ENCODE results near the gene GNPAT.
A peak's percentile ranks its signal among the peaks of the same experiment; 100 is the strongest.
"Not testable (repeated sequence)": the region's sequence is repeated elsewhere in the genome, so short reads cannot be mapped to it uniquely, and the experiment has no call there.

GNPAT gene

GRCh38 chr1:231201979-231202633 is 38.9 kb upstream of the GNPAT start:
- no peaks in the 10 kb centered on the region for H3K27me3 ChIP-seq (replicated peaks; ENCODE audit: control insufficient read depth, insufficient read depth, low read length)
- H3K9ac ChIP-seq (ENCODE audit: low read length) = no peak overlapping the region
- DNase-seq (ENCODE audit: low read depth) = no peak
- H3K9me3 ChIP-seq (ENCODE audit: control insufficient read depth, low read length) = no peaks in the 10 kb centered on the region
- H3K4me1 ChIP-seq (ENCODE audit: control insufficient read depth, insufficient read depth, low read length) = peaks cover 21% of the 10 kb centered on the region
- H3K4me3 ChIP-seq (ENCODE audit: low read length) = no peak overlapping the region
- H3K36me3 ChIP-seq (ENCODE audit: control insufficient read depth, insufficient read depth, low read length, severe bottlenecking) = no peaks in the 10 kb centered on the region

GRCh38 chr1:231203259-231204057 is 37.6 kb upstream of the GNPAT start:
- H3K4me3 ChIP-seq (ENCODE audit: low read length) = no peak overlapping the region
- H3K27me3 ChIP-seq (replicated peaks; ENCODE audit: control insufficient read depth, insufficient read depth, low read length) = no peaks in the 10 kb centered on the region

GRCh38 chr1:231206856-231207255 is 34.2 kb upstream of the GNPAT start:
- Histone ChIP-seq H3K9me3 (ENCODE audit: control insufficient read depth, low read length) (no peaks in the 10 kb centered on the region), H3K36me3 (ENCODE audit: control insufficient read depth, insufficient read depth, low read length, severe bottlenecking) (no peaks in the 10 kb centered on the region), H3K4me1 (ENCODE audit: control insufficient read depth, insufficient read depth, low read length) (peaks cover 13% of the 10 kb centered on the region), H3K9ac (ENCODE audit: low read length) (no peak overlapping the region), H3K27me3 (replicated peaks; ENCODE audit: control insufficient read depth, insufficient read depth, low read length) (no peaks in the 10 kb centered on the region), H3K4me3 (ENCODE audit: low read length) (no peak overlapping the region)
- peak; percentile 40 for DNase-seq (ENCODE audit: low read depth)

More at GRCh38 chr1:231203259-231204057, 37.6 kb upstream of the GNPAT start:
- no peaks in the 10 kb centered on the region for H3K36me3 ChIP-seq (ENCODE audit: control insufficient read depth, insufficient read depth, low read length, severe bottlenecking)
- no peak for DNase-seq (ENCODE audit: low read depth)
- no peak overlapping the region for H3K9ac ChIP-seq (ENCODE audit: low read length)
- H3K4me1 ChIP-seq (ENCODE audit: control insufficient read depth, insufficient read depth, low read length) = peaks cover 21% of the 10 kb centered on the region
- H3K9me3 ChIP-seq (ENCODE audit: control insufficient read depth, low read length) = no peaks in the 10 kb centered on the region

- Histone ChIP-seq H3K4me3 (ENCODE audit: low read length) (no peak overlapping the region), H3K9ac (ENCODE audit: low read length) (no peak overlapping the region), H3K9me3 (ENCODE audit: control insufficient read depth, low read length) (no peaks in the 10 kb centered on the region), H3K4me1 (ENCODE audit: control insufficient read depth, insufficient read depth, low read length) (peaks cover 11% of the 10 kb centered on the region), H3K36me3 (ENCODE audit: control insufficient read depth, insufficient read depth, low read length, severe bottlenecking) (no peaks in the 10 kb centered on the region), H3K27me3 (replicated peaks; ENCODE audit: control insufficient read depth, insufficient read depth, low read length) (no peaks in the 10 kb centered on the region)
- DNase-seq (ENCODE audit: low read depth) = no peak
Observed at GRCh38 chr1:231207437-231207836, 33.6 kb upstream of the GNPAT start.

GRCh38 chr1:231208980-231209379 is 32.0 kb upstream of the GNPAT start:
- Histone ChIP-seq H3K4me3 (ENCODE audit: low read length) (no peak overlapping the region), H3K9ac (ENCODE audit: low read length) (no peak overlapping the region), H3K9me3 (ENCODE audit: control insufficient read depth, low read length) (no peaks in the 10 kb centered on the region), H3K27me3 (replicated peaks; ENCODE audit: control insufficient read depth, insufficient read depth, low read length) (peaks cover 11% of the 10 kb centered on the region), H3K4me1 (ENCODE audit: control insufficient read depth, insufficient read depth, low read length) (peaks cover 2% of the 10 kb centered on the region), H3K36me3 (ENCODE audit: control insufficient read depth, insufficient read depth, low read length, severe bottlenecking) (no peaks in the 10 kb centered on the region)
- no peak for DNase-seq (ENCODE audit: low read depth)

- peaks cover 14% of the 10 kb centered on the region for H3K27me3 ChIP-seq (replicated peaks; ENCODE audit: control insufficient read depth, insufficient read depth, low read length)
- H3K9ac ChIP-seq (ENCODE audit: low read length) = no peak overlapping the region
- no peaks in the 10 kb centered on the region for H3K36me3 ChIP-seq (ENCODE audit: control insufficient read depth, insufficient read depth, low read length, severe bottlenecking)
- H3K4me1 ChIP-seq (ENCODE audit: control insufficient read depth, insufficient read depth, low read length) = peaks cover 2% of the 10 kb centered on the region
- no peak overlapping the region for H3K4me3 ChIP-seq (ENCODE audit: low read length)
- no peaks in the 10 kb centered on the region for H3K9me3 ChIP-seq (ENCODE audit: control insufficient read depth, low read length)
- no peak for DNase-seq (ENCODE audit: low read depth)
Observed at GRCh38 chr1:231209531-231209930, 31.5 kb upstream of the GNPAT start.

GRCh38 chr1:231210126-231210525 is 30.9 kb upstream of the GNPAT start:
- no peak overlapping the region for H3K9ac ChIP-seq (ENCODE audit: low read length)
- no peak overlapping the region for H3K4me3 ChIP-seq (ENCODE audit: low read length)
- no peaks in the 10 kb centered on the region for H3K36me3 ChIP-seq (ENCODE audit: control insufficient read depth, insufficient read depth, low read length, severe bottlenecking)
- H3K4me1 ChIP-seq (ENCODE audit: control insufficient read depth, insufficient read depth, low read length) = peaks cover 2% of the 10 kb centered on the region
- no peaks in the 10 kb centered on the region for H3K9me3 ChIP-seq (ENCODE audit: control insufficient read depth, low read length)
- no peak for DNase-seq (ENCODE audit: low read depth)
- H3K27me3 ChIP-seq (replicated peaks; ENCODE audit: control insufficient read depth, insufficient read depth, low read length) = peaks cover 18% of the 10 kb centered on the region

GRCh38 chr1:231211005-231211857 is 29.8 kb upstream of the GNPAT start:
- no peaks in the 10 kb centered on the region for H3K9me3 ChIP-seq (ENCODE audit: control insufficient read depth, low read length)
- peak overlapping the region; percentile 80 for H3K4me3 ChIP-seq (ENCODE audit: low read length)
- DNase-seq (ENCODE audit: low read depth) = peak; percentile 88
- H3K36me3 ChIP-seq (ENCODE audit: control insufficient read depth, insufficient read depth, low read length, severe bottlenecking) = no peaks in the 10 kb centered on the region
- H3K9ac ChIP-seq (ENCODE audit: low read length) = peak overlapping the region; percentile 56
- H3K4me1 ChIP-seq (ENCODE audit: control insufficient read depth, insufficient read depth, low read length) = peaks cover 2% of the 10 kb centered on the region
- H3K27me3 ChIP-seq (replicated peaks; ENCODE audit: control insufficient read depth, insufficient read depth, low read length) = peaks cover 29% of the 10 kb centered on the region

- H3K4me1 ChIP-seq (ENCODE audit: control insufficient read depth, insufficient read depth, low read length); DNase-seq (ENCODE audit: low read depth); H3K9ac ChIP-seq (ENCODE audit: low read length); H3K9me3 ChIP-seq (ENCODE audit: control insufficient read depth, low read length); H3K36me3 ChIP-seq (ENCODE audit: control insufficient read depth, insufficient read depth, low read length, severe bottlenecking); H3K4me3 ChIP-seq (ENCODE audit: low read length): not testable (repeated sequence)
- H3K27me3 ChIP-seq (replicated peaks; ENCODE audit: control insufficient read depth, insufficient read depth, low read length) = peaks cover 30% of the 10 kb centered on the region
Observed at GRCh38 chr1:231212301-231212700, 28.7 kb upstream of the GNPAT start.

GRCh38 chr1:231213831-231214573 is 27.0 kb upstream of the GNPAT start:
- peaks cover 2% of the 10 kb centered on the region for H3K4me1 ChIP-seq (ENCODE audit: control insufficient read depth, insufficient read depth, low read length)
- no peak overlapping the region for H3K9ac ChIP-seq (ENCODE audit: low read length)
- H3K36me3 ChIP-seq (ENCODE audit: control insufficient read depth, insufficient read depth, low read length, severe bottlenecking) = no peaks in the 10 kb centered on the region
- no peak overlapping the region for H3K4me3 ChIP-seq (ENCODE audit: low read length)
- DNase-seq (ENCODE audit: low read depth) = no peak
- no peaks in the 10 kb centered on the region for H3K9me3 ChIP-seq (ENCODE audit: control insufficient read depth, low read length)
- H3K27me3 ChIP-seq (replicated peaks; ENCODE audit: control insufficient read depth, insufficient read depth, low read length) = peaks cover 46% of the 10 kb centered on the region
